ENCODE measurements around the gene SP3. TPM values are rescaled to one million over a fixed set of nuclear protein-coding genes. Genes with fewer than 3 reads are reported as not detected.

Gene SP3
- total RNA-seq, 2 experiments from 2014 or later = 115 to 150 TPM

DNA sequence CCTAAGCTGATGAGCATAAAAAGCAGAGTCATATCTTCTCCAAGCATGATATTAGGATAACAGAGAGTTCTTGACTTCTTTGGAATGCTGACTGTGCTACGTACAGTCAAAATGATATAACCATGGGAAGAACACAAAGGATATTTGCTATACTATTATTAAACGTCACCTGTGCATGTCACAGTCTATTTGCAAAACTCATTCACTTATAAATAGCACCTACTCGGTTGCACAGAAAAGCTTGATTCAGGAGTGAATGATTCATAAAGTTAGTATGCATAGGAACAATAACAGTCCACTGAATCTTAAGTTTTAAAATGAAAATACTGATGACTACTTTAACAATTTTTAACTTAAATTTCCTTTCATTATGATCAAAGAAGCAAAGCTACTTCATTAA is 83.3 kb downstream of the SP3 start:
- Histone ChIP-seq H3K4me1 (ENCODE audit: insufficient read depth, low read length, poor library complexity, severe bottlenecking) (peaks cover 58% of the 10 kb centered on the region), H2AFZ (ENCODE audit: low read length) (peak overlapping the region; percentile 53; the same call in 1 of the 2 replicates), H3K4me2 (ENCODE audit: low read length) (peak overlapping the region; percentile 67), H3K79me2 (ENCODE audit: insufficient read depth, low read depth, low read length) (no peaks in the 10 kb centered on the region), H3K4me3 (ENCODE audit: low read depth, low read length, poor library complexity, severe bottlenecking) (peak overlapping the region; percentile 51), H3K9me2 (ENCODE audit: insufficient read depth, low read length) (no peaks in the 10 kb centered on the region), H3K36me3 (ENCODE audit: insufficient read depth, low read length) (no peaks in the 10 kb centered on the region; the same call in 1 of the 2 replicates), H3K27ac (ENCODE audit: low read depth, low read length, poor library complexity, severe bottlenecking) (peak overlapping the region; percentile 25), H4K20me1 (ENCODE audit: insufficient read depth, low read length) (no peaks in the 10 kb centered on the region), H3K9me3 (ENCODE audit: low read length) (peaks cover 5% of the 10 kb centered on the region; the same call in 1 of the 2 replicates)
- DNase-seq (ENCODE audit: low spot score) = peak; percentile 28
- BruUV-seq (replicated peaks) = no TSS peak
- CTCF ChIA-PET (ENCODE audit: unreplicated experiment) = no interaction called here
- POLR2A ChIA-PET = interaction anchor here (0.6 to 1.0 kb wide), 3 partner anchors 10 to 136 kb away, joined by 3 to 4 read pairs (median 3); no protein-coding TSS in a partner anchor
- TF ChIP-seq, protein P1, sequence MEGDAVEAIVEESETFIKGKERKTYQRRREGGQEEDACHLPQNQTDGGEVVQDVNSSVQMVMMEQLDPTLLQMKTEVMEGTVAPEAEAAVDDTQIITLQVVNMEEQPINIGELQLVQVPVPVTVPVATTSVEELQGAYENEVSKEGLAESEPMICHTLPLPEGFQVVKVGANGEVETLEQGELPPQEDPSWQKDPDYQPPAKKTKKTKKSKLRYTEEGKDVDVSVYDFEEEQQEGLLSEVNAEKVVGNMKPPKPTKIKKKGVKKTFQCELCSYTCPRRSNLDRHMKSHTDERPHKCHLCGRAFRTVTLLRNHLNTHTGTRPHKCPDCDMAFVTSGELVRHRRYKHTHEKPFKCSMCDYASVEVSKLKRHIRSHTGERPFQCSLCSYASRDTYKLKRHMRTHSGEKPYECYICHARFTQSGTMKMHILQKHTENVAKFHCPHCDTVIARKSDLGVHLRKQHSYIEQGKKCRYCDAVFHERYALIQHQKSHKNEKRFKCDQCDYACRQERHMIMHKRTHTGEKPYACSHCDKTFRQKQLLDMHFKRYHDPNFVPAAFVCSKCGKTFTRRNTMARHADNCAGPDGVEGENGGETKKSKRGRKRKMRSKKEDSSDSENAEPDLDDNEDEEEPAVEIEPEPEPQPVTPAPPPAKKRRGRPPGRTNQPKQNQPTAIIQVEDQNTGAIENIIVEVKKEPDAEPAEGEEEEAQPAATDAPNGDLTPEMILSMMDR (conservative IDR thresholded peaks at IDR 0.05; ENCODE audit: low read length) = no peak
- TF ChIP-seq EZH2phosphoT487 (IDR thresholded peaks at IDR 0.05; ENCODE audit: borderline replicate concordance, low read depth, low read length) = no peak
- intact Hi-C loops (cut with micrococcal nuclease; ENCODE audit: unreplicated experiment) = no loop called here

DNA sequence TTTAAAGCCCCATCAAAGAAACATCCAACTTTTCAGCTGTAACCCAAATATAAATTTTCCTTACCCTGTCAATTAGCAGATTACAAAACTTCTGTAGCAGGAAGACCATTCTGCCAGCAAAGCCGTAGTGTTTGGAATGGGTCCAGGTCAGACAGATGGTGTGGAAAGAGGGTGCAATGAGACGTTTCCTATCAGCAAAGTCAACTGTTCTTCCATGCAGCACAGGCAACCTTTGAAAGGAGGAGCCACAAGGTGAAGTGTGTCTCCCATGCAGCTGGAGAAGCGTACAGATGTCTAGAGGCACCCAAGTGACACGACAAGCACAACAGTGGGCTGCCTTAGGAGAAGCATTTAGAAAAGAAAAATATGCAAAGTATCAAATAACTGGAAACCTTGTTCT is 83.7 kb downstream of the SP3 start:
- H3K27ac ChIP-seq (ENCODE audit: low read depth, low read length, poor library complexity, severe bottlenecking) = peak overlapping the region; percentile 25
- POLR2A ChIA-PET = interaction anchor here (1.0 kb wide), 2 partner anchors 10 to 15 kb away, joined by 3 read pairs; no protein-coding TSS in a partner anchor

GRCh38 chr2:173880561-173880960 is 84.6 kb downstream of the SP3 start:
- no peaks in the 10 kb centered on the region; the same call in 1 of the 2 replicates for H3K36me3 ChIP-seq (ENCODE audit: insufficient read depth, low read length)
- H2AFZ ChIP-seq (ENCODE audit: low read length) = peak overlapping the region; percentile 53; the same call in 1 of the 2 replicates
- ChIA-PET POLR2A (no interaction called here), CTCF (ENCODE audit: unreplicated experiment) (no interaction called here)
- DNase-seq (ENCODE audit: low spot score) = no peak
- TF ChIP-seq, protein P1 (conservative IDR thresholded peaks at IDR 0.05; ENCODE audit: low read length) = no peak
- TF ChIP-seq EZH2phosphoT487 (IDR thresholded peaks at IDR 0.05; ENCODE audit: borderline replicate concordance, low read depth, low read length) = no peak
- no TSS peak for BruUV-seq (replicated peaks)
- H4K20me1 ChIP-seq (ENCODE audit: insufficient read depth, low read length) = no peaks in the 10 kb centered on the region
- no peaks in the 10 kb centered on the region for H3K79me2 ChIP-seq (ENCODE audit: insufficient read depth, low read depth, low read length)
- H3K4me3 ChIP-seq (ENCODE audit: low read depth, low read length, poor library complexity, severe bottlenecking) = no peak overlapping the region
- no peaks in the 10 kb centered on the region for H3K9me2 ChIP-seq (ENCODE audit: insufficient read depth, low read length)
- peaks cover 71% of the 10 kb centered on the region for H3K4me1 ChIP-seq (ENCODE audit: insufficient read depth, low read length, poor library complexity, severe bottlenecking)
- peaks cover 5% of the 10 kb centered on the region; the same call in 1 of the 2 replicates for H3K9me3 ChIP-seq (ENCODE audit: low read length)
- H3K27ac ChIP-seq (ENCODE audit: low read depth, low read length, poor library complexity, severe bottlenecking) = no peak overlapping the region
- intact Hi-C loops (cut with micrococcal nuclease; ENCODE audit: unreplicated experiment) = no loop called here
- H3K4me2 ChIP-seq (ENCODE audit: low read length) = peak overlapping the region; percentile 67

More for the DNA sequence above, 83.7 kb downstream of the SP3 start:
- Histone ChIP-seq H4K20me1 (ENCODE audit: insufficient read depth, low read length) (no peaks in the 10 kb centered on the region), H3K4me2 (ENCODE audit: low read length) (peak overlapping the region; percentile 67), H3K36me3 (ENCODE audit: insufficient read depth, low read length) (no peaks in the 10 kb centered on the region; the same call in 1 of the 2 replicates), H3K4me1 (ENCODE audit: insufficient read depth, low read length, poor library complexity, severe bottlenecking) (peaks cover 62% of the 10 kb centered on the region), H3K4me3 (ENCODE audit: low read depth, low read length, poor library complexity, severe bottlenecking) (peak overlapping the region; percentile 51), H2AFZ (ENCODE audit: low read length) (peak overlapping the region; percentile 53; the same call in 1 of the 2 replicates), H3K9me2 (ENCODE audit: insufficient read depth, low read length) (no peaks in the 10 kb centered on the region), H3K9me3 (ENCODE audit: low read length) (peaks cover 5% of the 10 kb centered on the region; the same call in 1 of the 2 replicates), H3K79me2 (ENCODE audit: insufficient read depth, low read depth, low read length) (no peaks in the 10 kb centered on the region)
- CTCF ChIA-PET (ENCODE audit: unreplicated experiment) = no interaction called here
- DNase-seq (ENCODE audit: low spot score) = peak; percentile 67
- intact Hi-C loops (cut with micrococcal nuclease; ENCODE audit: unreplicated experiment) = no loop called here
- TF ChIP-seq, protein P1 (conservative IDR thresholded peaks at IDR 0.05; ENCODE audit: low read length) = no peak
- TF ChIP-seq EZH2phosphoT487 (IDR thresholded peaks at IDR 0.05; ENCODE audit: borderline replicate concordance, low read depth, low read length) = no peak
- BruUV-seq (replicated peaks) = no TSS peak
